GM12872 (cell line): ENCODE measurements around the gene NAGPA.

Source experiments
- TF ChIP-seq, protein P1 (sequence below): IDR thresholded peaks from 3 replicates; pipeline ENCODE4 v1.5.1; 2011; ENCODE audit warnings: low read depth, mild to moderate bottlenecking, low read length, moderate library complexity; ENCODE audit not compliant: insufficient read depth

Gene NAGPA

DNA sequence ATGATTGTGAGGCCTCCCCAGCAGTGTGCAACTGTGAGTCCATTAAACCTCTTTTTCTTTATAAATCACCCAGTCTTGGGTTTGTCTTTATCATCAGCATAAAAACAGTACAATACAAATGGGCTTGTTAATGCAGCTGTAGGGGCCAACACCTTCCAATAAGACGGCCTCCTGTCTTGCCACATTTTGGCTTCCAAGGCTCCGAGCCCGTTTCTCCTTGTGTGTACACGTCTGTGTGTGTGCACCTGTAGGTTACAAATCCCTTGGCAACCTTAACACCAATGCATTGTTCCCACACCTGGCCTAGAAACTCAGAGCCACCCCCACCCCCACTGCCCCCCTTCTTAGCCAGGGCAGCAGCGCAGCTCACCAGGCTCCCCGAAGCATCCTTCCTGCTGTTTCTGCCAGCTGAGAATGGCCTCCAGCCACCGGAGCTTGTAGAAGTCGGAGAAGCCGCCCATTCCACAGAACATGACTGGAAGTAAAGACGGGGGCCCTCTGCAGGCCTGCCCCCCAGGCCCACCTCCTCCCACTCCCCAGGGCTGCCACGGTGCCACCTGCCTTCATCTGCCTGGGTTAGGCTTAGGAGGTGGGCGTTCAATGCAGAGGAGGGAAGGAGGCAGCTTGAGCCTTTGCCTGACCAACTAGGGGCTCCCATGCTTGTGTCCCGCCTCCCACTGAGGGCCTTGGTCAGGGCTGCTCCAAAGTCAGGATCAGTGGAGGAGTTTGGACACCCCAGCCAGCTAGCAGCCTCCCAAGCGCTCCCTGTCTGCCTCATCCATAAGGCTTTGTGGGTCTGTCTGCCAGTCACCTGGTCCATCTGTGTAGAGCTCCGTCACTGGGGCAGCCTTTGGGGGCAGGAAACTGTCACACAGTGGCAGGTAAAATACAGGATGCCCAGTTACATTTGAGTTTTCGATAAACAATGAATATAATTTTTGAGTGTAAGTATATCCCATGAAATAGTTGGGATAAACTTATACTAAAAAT lies 21.4 kb upstream of the NAGPA start:
- TF ChIP-seq, protein P1, sequence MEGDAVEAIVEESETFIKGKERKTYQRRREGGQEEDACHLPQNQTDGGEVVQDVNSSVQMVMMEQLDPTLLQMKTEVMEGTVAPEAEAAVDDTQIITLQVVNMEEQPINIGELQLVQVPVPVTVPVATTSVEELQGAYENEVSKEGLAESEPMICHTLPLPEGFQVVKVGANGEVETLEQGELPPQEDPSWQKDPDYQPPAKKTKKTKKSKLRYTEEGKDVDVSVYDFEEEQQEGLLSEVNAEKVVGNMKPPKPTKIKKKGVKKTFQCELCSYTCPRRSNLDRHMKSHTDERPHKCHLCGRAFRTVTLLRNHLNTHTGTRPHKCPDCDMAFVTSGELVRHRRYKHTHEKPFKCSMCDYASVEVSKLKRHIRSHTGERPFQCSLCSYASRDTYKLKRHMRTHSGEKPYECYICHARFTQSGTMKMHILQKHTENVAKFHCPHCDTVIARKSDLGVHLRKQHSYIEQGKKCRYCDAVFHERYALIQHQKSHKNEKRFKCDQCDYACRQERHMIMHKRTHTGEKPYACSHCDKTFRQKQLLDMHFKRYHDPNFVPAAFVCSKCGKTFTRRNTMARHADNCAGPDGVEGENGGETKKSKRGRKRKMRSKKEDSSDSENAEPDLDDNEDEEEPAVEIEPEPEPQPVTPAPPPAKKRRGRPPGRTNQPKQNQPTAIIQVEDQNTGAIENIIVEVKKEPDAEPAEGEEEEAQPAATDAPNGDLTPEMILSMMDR: no peak

DNA sequence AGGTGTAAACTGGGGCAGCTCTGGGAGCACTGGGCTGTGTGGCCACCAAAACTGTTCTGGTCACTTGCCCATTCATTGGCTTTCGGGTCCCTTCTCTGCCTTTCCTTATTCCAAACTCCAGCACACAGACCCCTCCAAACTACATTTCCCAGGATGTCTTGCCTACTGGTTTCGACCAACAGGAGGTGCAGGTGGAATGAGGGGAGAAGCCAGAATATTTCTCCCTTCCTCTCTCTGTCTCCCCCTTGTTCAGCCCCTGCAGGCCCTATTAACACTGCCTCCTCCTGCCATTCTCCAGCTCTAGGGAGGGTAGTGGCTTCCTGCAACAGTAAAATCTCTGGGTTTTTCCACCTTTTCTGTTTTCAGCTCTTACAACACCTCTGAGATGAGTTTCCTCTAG lies 13.2 kb upstream of the NAGPA start:
- TF ChIP-seq, protein P1: no peak

DNA sequence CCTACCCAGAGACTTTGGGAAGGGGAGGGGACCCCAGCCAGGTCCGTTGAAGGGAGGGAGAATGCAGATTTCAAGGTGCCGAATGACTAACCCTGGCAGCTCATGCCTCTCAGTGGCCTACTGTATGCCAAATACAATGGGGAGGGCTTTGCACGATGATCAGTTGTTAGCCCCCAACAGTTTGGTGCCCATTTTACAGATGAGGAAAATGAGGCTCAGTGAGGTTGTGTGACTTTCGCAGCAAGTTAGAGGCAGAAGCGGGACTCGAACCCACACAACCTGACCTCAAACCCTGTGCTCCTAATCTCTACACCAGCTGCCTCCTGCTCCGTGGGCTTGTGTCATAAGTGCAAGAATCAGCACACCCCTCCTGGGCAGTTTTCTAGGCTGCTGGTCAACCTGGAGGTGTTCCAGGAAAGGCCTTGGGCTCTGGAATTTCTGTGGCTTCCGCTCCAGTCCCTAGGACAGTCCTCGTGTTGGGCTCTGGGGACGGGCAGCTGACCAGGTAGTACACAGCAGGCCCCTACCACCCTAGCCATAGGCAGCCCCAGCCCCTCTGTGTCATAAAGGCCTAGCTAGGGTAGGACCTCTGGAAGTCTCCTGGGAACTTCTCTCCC lies 11.9 kb upstream of the NAGPA start:
- TF ChIP-seq, protein P1: no peak

DNA sequence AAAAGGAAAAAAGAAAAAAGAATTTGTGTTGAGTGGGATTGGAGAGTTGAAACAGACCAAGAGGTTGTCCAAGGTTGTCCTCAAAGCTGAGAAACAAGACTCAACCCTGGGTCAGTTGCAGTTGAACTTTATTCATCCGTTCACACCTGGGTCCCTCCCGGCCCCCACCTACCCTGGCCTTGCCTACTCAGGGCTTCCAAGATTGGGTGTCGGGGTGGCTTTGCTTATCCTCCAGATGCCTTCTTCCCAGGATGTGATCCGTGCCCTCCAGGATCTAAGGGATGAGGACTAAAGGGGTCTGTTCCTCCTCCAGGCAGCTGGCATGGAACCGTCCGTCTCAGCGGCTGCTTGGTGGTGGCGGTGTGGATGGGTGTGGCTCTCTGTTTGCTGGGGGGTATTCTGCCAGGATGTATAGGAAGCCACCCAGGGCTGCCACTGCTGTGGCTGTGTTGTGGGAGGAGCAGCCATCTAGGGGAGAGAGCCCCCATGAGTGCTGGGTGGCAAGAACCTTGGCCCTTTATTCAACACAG lies 10.3 kb upstream of the NAGPA start:
- TF ChIP-seq, protein P1: no peak

DNA sequence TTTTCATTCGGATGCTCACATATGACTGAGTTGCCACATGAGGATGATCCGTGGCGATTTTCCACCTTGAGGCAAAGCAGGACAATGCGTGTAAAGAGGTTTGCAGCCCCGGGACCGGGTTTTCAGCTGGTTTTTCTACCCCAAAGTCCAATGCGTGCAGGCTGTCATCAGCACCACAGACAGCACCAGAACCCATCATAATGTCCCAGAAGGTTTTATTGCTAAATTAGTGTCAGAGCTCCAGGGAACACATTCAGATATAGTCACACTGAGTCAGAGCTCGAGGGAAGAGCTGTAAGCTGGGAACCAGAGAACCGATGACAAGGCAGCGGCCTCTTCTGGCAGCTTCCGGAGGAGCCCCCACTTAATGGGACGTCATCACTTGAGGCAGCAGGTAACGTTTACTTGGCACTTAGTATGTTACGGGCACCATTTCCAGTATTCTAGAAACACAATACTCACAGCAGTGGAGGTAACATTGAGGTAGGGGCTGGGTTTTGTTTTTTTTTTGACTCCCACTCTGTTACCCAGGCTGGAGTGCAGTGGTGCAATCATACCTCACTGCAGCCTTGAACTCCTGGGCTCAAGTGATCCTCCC lies 8.9 kb upstream of the NAGPA start:
- TF ChIP-seq, protein P1: no peak

DNA sequence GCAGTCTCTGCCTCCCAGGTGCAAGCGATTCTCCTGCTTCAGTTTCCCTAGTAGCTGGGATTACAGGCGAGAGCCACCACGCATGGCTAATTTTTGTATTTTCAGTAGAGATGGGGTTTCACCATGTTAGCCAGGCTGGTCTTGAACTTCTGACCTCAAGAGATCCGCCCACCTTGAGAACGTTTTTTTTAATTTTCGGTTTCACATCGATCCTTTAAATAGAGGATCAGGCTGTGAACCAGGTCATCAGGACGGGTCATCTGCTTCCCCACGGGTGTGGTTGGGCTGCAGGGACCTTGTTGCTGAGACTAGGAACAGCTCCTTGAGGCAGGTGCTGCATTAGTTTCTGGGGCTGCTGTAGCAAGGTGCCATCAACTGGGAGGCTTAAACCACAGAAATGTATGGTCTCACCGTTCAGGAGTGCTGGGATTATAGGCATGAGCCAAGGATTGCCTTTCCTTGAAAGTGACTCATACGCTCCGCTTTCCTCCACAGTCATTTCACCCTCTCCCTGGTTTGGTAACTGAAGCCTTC lies 7.9 kb upstream of the NAGPA start:
- TF ChIP-seq, protein P1: no peak

DNA sequence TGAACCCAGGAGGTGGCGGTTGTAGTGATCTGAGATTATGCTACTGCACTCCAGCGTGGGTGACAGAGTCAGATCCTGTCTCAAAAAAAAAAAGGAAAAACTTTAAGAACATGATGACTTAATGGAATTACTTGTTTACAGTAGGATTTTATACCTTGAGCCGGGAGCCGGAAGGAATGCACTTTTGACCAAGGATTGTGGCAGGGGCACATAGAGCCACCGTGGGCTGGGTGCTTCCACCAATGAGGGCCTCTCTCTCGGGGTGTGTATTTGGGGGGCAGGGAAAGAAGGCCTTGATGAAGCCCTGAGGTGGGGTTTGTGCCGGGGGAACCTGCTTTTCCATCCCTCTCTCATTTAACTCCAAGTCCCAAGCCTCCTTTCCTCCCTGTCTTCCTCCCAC lies 6.7 kb upstream of the NAGPA start:
- TF ChIP-seq, protein P1: no peak
